ENCODE measurements around the gene ATF7IP2. TPM values are rescaled to one million over a fixed set of nuclear protein-coding genes. Genes with fewer than 3 reads are reported as not detected.
A peak's percentile ranks its signal among the peaks of the same experiment; 100 is the strongest.

The ATF7IP2 gene
- total and polyA plus RNA-seq, 9 of the 15 experiments (the other 6 are each of a cell fraction or from before 2014, with no cell fraction given): 131 to 515 (median 196) TPM

GRCh38 chr16:10385725-10386516 is at the start of gene ATF7IP2 (continued):
- TF ChIP-seq RERE (CRISPR knock-in tag; IDR thresholded peaks at IDR 0.05; ENCODE audit: borderline replicate concordance) (no peak), VEZF1 (CRISPR knock-in tag; IDR thresholded peaks at IDR 0.05) (peak; percentile 53), ZNF778 (CRISPR knock-in tag; IDR thresholded peaks at IDR 0.05) (no peak), ARID1B (IDR thresholded peaks at IDR 0.05) (no peak), CHD7 (IDR thresholded peaks at IDR 0.05; ENCODE audit: low read depth, low read length) (no peak)
